K562 (cell line): ENCODE data around the gene TMEM163. TPM values are rescaled to one million over a fixed set of nuclear protein-coding genes. Genes with fewer than 3 reads are reported as not detected.

Experiments used
- ATAC-seq: fragments of 200-7000 bp; cut with Tn5 transposase; 3 replicates; pipeline ENCODE4 v1.9.1; 2020; ENCODE audit warnings: moderate library complexity
- BruUV-seq: library from RNA; stranded (reverse); fragments of 400-500 nt; replicated peaks from 2 replicates; lab custom pipeline; 2021; lab: Mats Ljungman, UMichigan
- CTCF ChIA-PET: fragments of 300-600 bp; formaldehyde crosslinking; extraction: SDS; loops from one replicate; lab custom pipeline; 2021; ENCODE audit warnings: low intra/inter-chr PET ratio; lab: Yijun Ruan, JAX
- POLR2A ChIA-PET: fragments of 300-600, 350-650 bp; sonication (Branson Sonifier 250); formaldehyde crosslinking; extraction: SDS; loops from one replicate; lab custom pipeline; 2021; ENCODE audit warnings: antibody characterized with exemption, inconsistent platforms; lab: Yijun Ruan, JAX
- DNase-seq, 4 experiments: peaks; one replicate each; pipeline versions ENCODE4 v3.0.0 to v3.0.0-alpha.2; 2011 to 2018; ENCODE audit warnings: low spot score in 3 of 4, mixed read lengths in 3 of 4; ENCODE audit errors: extremely low read depth in 1 of 4
- FAIRE-seq: peaks from 2 replicates; lab custom pipeline; 2011; peaks lifted over from hg19 to GRCh38; lab: Jason Lieb, UNC
- H2AFZ ChIP-seq: 2 replicates; pipeline ENCODE4 v1.6.0; 2011; ENCODE audit warnings: low read depth, low read length, control low read depth, inconsistent platforms
- H3K27ac ChIP-seq: fragments of 200-600 bp; 3 replicates; pipeline ENCODE4 v1.8.0; 2011; ENCODE audit warnings: low read depth, mild to moderate bottlenecking, control low read depth, inconsistent platforms, low read length, moderate library complexity, mixed read lengths; ENCODE audit errors: extremely low read depth
- H3K27me3 ChIP-seq, 2 experiments: fragments of 300-600 bp in 1 of 2; 2 replicates in 1 of 2; 3 replicates in 1 of 2; pipeline versions ENCODE4 v1.6.0 to v1.8.0; 2011; ENCODE audit warnings: inconsistent platforms in 2 of 2, low read length in 2 of 2, mild to moderate bottlenecking in 1 of 2, mixed read lengths in 1 of 2, moderate library complexity in 1 of 2; ENCODE audit not compliant: control insufficient read depth in 2 of 2, insufficient read depth in 2 of 2
- H3K36me3 ChIP-seq: fragments of 300-600 bp; 3 replicates; pipeline ENCODE4 v1.8.0; 2011; ENCODE audit warnings: mild to moderate bottlenecking, low read length, inconsistent platforms; ENCODE audit not compliant: control insufficient read depth, insufficient read depth
- H3K4me1 ChIP-seq, 2 experiments: fragments of 200-600 bp in 1 of 2; replicated peaks in 1 of 2; 2 replicates in 1 of 2; 3 replicates in 1 of 2; pipeline versions ENCODE4 v1.5.1 to v1.8.0; 2011; ENCODE audit warnings: inconsistent platforms in 2 of 2, low read length in 2 of 2, mild to moderate bottlenecking in 1 of 2, mixed read lengths in 1 of 2, moderate library complexity in 1 of 2; ENCODE audit not compliant: control insufficient read depth in 2 of 2, insufficient read depth in 2 of 2
- H3K4me2 ChIP-seq: 2 replicates; pipeline ENCODE4 v1.6.1; 2011; ENCODE audit warnings: low read length, control low read depth, inconsistent platforms, mixed read lengths; ENCODE audit not compliant: insufficient read depth
- H3K4me3 ChIP-seq: fragments of 200-600 bp; sonication (generic), shearing (Covaris generic); 2 replicates; pipeline ENCODE4 v1.5.1; 2016; ENCODE audit warnings: control low read depth, inconsistent platforms
- H3K79me2 ChIP-seq: fragments of 200-600 bp; 3 replicates; pipeline ENCODE4 v1.8.0; 2011; ENCODE audit warnings: low read length, inconsistent platforms; ENCODE audit not compliant: control insufficient read depth, insufficient read depth
- H3K9ac ChIP-seq, 2 experiments: 2 replicates each; pipeline versions ENCODE4 v1.6.0 to v1.6.1; 2011; ENCODE audit warnings: low read depth in 2 of 2, low read length in 2 of 2, control low read depth in 1 of 2, inconsistent platforms in 1 of 2, mild to moderate bottlenecking in 1 of 2, mixed read lengths in 1 of 2; ENCODE audit not compliant: insufficient read depth in 1 of 2
- H3K9me1 ChIP-seq: one replicate; pipeline ENCODE4 v1.6.0; 2011; ENCODE audit warnings: inconsistent platforms, mild to moderate bottlenecking, low read length, moderate library complexity; ENCODE audit not compliant: control insufficient read depth, insufficient read depth
- H3K9me3 ChIP-seq: replicated peaks from 2 replicates; pipeline ENCODE4 v1.5.1; 2011; ENCODE audit warnings: low read depth, low read length, inconsistent platforms; ENCODE audit not compliant: control insufficient read depth, insufficient read depth
- H4K20me1 ChIP-seq: replicated peaks from 2 replicates; pipeline ENCODE4 v1.6.1; 2011; ENCODE audit warnings: low read length, inconsistent platforms, mixed read lengths; ENCODE audit not compliant: control insufficient read depth, insufficient read depth
- CBX2 ChIP-seq: fragments of 200-600 bp; sonication (generic); IDR thresholded peaks from one replicate; pipeline ENCODE4 v1.6.1; 2012; ENCODE audit warnings: mild to moderate bottlenecking, low read length, inconsistent platforms; ENCODE audit not compliant: insufficient read depth, poor library complexity, severe bottlenecking
- HDAC6 ChIP-seq: IDR thresholded peaks from 2 replicates; pipeline ENCODE4 v1.6.1; 2012; ENCODE audit warnings: low read depth, mild to moderate bottlenecking, control low read depth, inconsistent platforms, low read length, moderate library complexity
- HSF4 ChIP-seq: fragments of 250-450 bp; sonication (Bioruptor Pico); IDR thresholded peaks from 2 replicates; pipeline ENCODE4 v2.1.2; 2022; ENCODE audit warnings: mild to moderate bottlenecking, moderate library complexity, borderline replicate concordance
- NCOA4 ChIP-seq: fragments of 450-650 bp; IDR thresholded peaks from 2 replicates; pipeline ENCODE4 v1.6.1; 2018; ENCODE audit warnings: mild to moderate bottlenecking; ENCODE audit not compliant: partially characterized antibody
- NCOA6 ChIP-seq: fragments of 450-650 bp; IDR thresholded peaks from 2 replicates; pipeline ENCODE4 v1.6.1; 2017; ENCODE audit warnings: mild to moderate bottlenecking
- PPARD ChIP-seq: fragments of 250-450 bp; sonication (Bioruptor Pico); IDR thresholded peaks from 2 replicates; pipeline ENCODE4 v1.8.0; 2022; ENCODE audit warnings: inconsistent platforms, mild to moderate bottlenecking, moderate library complexity
- PYGO2 ChIP-seq: fragments of 450-650 bp; IDR thresholded peaks from 2 replicates; pipeline ENCODE4 v1.6.1; 2016; ENCODE audit warnings: mild to moderate bottlenecking, missing genetic modification characterization, moderate library complexity, missing compliant biosample characterization
- TEAD4 ChIP-seq, 2 experiments: sonication (generic) in 1 of 2; formaldehyde crosslinking in 1 of 2; IDR thresholded peaks; 2 replicates each; pipeline versions ENCODE4 v1.6.1 to v1.8.0; 2012 to 2022; ENCODE audit warnings: borderline replicate concordance in 1 of 2, inconsistent platforms in 1 of 2, low read length in 1 of 2, mild to moderate bottlenecking in 1 of 2, missing genetic modification reagents in 1 of 2
- WGBS: fragments of 100-300 bp; shearing (Covaris generic); methylation state at CpG from one replicate; pipeline ENCODE4 v1.1.6; 2016; ENCODE audit warnings: low coverage, mixed read lengths; ENCODE audit not compliant: insufficient coverage; ENCODE audit errors: missing lambda C conversion rate; 5-methylcytosine and 5-hydroxymethylcytosine counted together
- in situ Hi-C: fragments of 300-500 bp; cut with MboI; formaldehyde crosslinking; loops from 4 replicates; pipeline ENCODE4 v1.15.0; 2018; ENCODE audit warnings: inconsistent platforms, mixed read lengths
- intact Hi-C: fragments of 100-400 bp; cut with micrococcal nuclease; formaldehyde crosslinking; loops from 2 replicates; pipeline ENCODE4 v1.14.2; 2022
- polyA plus RNA-seq, 8 experiments: library from polyadenylated mRNA; depleted of rRNA in 4 of 8; stranded (reverse) in 5 of 8; unstranded in 3 of 8; fragments of >200 nt; fragmentation: Nextera tagmentation in 2 of 8; fragmentation: Illumina TruSeq in 1 of 8; extraction: Ambion mirVana in 2 of 8; extraction: Trizol in 1 of 8; gene quantifications; 2 replicates each; pipeline versions ENCODE4 v1.2.1 to v1.2.3, GENCODE V29; 2011 to 2014; ENCODE audit warnings: inconsistent platforms in 1 of 8, missing spikeins in 1 of 8
- total RNA-seq, 7 experiments: library from RNA; depleted of rRNA in 6 of 7; stranded (reverse); fragments of >200 nt in 6 of 7; fragmentation: Illumina TruSeq in 2 of 7; extraction: Trizol in 2 of 7; gene quantifications; 2 replicates each; pipeline versions ENCODE4 v1.2.1 to v1.2.3, GENCODE V29; 2011 to 2021; ENCODE audit warnings: low replicate concordance in 1 of 7
- TF ChIP-seq, protein P1 (sequence below): fragments of 450-650 bp; formaldehyde crosslinking; IDR thresholded peaks from 2 replicates; pipeline ENCODE4 v1.4.0; 2020; ENCODE audit warnings: mild to moderate bottlenecking, mixed read lengths
- TF ChIP-seq, protein P2 (sequence below): fragments of 450-650 bp; IDR thresholded peaks from 2 replicates; pipeline ENCODE4 v1.6.1; 2016; ENCODE audit warnings: missing biosample characterization, missing genetic modification characterization

The TMEM163 gene
- total and polyA plus RNA-seq, 9 of the 15 experiments (the other 6 are each of a cell fraction or from before 2014, with no cell fraction given), result 0.04 to 0.68 (median 0.16) TPM; not detected in 3

DNA sequence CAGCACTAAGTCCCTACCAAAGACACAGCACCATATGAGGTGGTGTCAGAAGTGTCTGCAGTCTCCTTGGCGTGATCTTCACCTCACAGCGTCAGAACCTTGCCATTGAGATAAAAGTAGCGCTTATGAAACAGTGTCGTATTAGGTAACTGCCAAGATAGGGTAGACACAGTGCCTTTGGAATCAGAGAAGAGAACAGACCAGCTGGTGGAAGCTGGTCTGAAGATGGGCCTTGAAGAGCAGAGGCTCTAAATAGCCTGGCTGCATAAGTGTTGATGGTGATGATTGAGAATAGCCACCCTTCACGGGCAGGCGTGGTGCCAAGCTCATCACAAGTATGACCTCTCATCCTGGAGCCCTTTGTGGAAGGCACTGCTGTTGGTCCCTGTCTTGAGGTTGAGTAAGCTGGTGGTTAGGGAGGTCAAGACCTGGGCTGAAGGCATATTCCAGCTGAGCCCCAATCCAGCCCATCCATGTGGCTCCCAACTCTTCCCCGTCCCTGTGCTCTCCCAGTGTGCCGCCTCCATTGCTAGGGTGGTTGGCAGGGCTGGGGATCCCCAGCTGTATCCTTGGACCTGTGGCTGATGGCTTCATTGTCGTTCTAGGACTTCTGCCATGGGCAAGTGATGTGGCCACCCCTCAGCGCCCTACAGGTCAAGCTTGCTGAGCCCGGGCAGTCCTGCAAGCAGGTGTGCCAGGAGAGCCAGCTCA lies 277.5 kb downstream of the TMEM163 start (continued):
- TF ChIP-seq, protein P1, sequence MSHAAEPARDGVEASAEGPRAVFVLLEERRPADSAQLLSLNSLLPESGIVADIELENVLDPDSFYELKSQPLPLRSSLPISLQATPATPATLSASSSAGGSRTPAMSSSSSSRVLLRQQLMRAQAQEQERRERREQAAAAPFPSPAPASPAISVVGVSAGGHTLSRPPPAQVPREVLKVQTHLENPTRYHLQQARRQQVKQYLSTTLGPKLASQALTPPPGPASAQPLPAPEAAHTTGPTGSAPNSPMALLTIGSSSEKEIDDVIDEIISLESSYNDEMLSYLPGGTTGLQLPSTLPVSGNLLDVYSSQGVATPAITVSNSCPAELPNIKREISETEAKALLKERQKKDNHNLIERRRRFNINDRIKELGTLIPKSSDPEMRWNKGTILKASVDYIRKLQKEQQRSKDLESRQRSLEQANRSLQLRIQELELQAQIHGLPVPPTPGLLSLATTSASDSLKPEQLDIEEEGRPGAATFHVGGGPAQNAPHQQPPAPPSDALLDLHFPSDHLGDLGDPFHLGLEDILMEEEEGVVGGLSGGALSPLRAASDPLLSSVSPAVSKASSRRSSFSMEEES, result no peak
- TF ChIP-seq TEAD4 (IDR thresholded peaks at IDR 0.05; ENCODE audit: low read length) (no peak), TEAD4 (CRISPR knock-in tag; IDR thresholded peaks at IDR 0.05; ENCODE audit: borderline replicate concordance) (no peak), NCOA4 (no peak), PYGO2 (no peak), CBX2 (no peak)

DNA sequence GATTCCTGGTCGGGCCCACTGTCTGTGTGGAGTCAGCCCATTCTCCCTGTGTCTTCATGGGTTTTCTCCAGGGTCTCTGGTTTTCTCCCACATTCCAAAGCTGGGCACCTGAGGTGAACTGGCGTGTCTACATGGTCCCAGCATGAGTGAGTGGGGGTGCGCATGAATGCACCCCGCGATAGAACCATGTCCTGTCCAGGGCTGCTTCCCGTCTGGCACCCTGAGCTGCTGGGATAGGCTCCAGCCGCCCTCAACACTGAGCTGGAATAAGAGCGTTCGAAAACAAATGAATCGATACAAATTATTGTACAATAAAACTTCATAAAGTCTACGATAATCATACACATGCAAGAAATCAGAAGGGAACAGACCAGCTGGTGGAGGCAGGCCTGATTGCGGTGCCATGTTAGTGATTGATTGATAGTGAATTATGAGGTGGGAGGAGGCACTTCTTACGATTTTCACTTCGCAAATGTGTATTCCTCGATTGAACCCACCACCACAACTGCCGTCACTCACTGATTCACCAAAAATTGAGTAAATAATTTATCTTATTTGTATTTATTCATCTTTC lies 278.4 kb downstream of the TMEM163 start:
- Histone ChIP-seq H3K79me2 (no peaks in the 10 kb centered on the region), H4K20me1 (no peaks in the 10 kb centered on the region; the same call in 1 of the 2 replicates), H3K4me2 (no peak overlapping the region), H3K4me3 (no peak overlapping the region), H3K27ac (no peak overlapping the region), H3K4me1 (no peaks in the 10 kb centered on the region), H3K27me3 (no peaks in the 10 kb centered on the region), H3K9ac (no peak overlapping the region), H2AFZ (no peak overlapping the region), H3K9me3 (no peaks in the 10 kb centered on the region), H3K36me3 (no peaks in the 10 kb centered on the region; the same call in 2 of the 3 replicates), H3K9me1 (peaks cover 3% of the 10 kb centered on the region)
- WGBS, result 80% methylated on average over 16 of the region's 16 CpGs
- CTCF ChIA-PET, result no interaction called here
- intact Hi-C loops, result no loop called here
- FAIRE-seq, result no peak
- BruUV-seq, result no TSS peak
- POLR2A ChIA-PET, result no interaction called here
- DNase-seq, result no peak
- in situ Hi-C loops, result no loop called here
- no peak for ATAC-seq
- no peak for TF ChIP-seq NCOA6
- no peak for TF ChIP-seq HSF4
- no peak for TF ChIP-seq HDAC6
- TF ChIP-seq PPARD (CRISPR knock-in tag), result no peak
- TF ChIP-seq, protein P2, sequence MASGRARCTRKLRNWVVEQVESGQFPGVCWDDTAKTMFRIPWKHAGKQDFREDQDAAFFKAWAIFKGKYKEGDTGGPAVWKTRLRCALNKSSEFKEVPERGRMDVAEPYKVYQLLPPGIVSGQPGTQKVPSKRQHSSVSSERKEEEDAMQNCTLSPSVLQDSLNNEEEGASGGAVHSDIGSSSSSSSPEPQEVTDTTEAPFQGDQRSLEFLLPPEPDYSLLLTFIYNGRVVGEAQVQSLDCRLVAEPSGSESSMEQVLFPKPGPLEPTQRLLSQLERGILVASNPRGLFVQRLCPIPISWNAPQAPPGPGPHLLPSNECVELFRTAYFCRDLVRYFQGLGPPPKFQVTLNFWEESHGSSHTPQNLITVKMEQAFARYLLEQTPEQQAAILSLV (tag), result no peak
